ENCODE results near the gene WDR86. TPM values are rescaled to one million over a fixed set of nuclear protein-coding genes. Genes with fewer than 3 reads are reported as not detected.

WDR86 gene
- total RNA-seq, 1 experiment from 2014 or later = 8.1 TPM

- no peak overlapping the region for H2BK20ac ChIP-seq (ENCODE audit: low read depth, low read length, poor library complexity, severe bottlenecking)
- no peak for TF ChIP-seq CTCF (conservative IDR thresholded peaks at IDR 0.05)
- H3K27ac Mint-ChIP-seq = no peak overlapping the region
- no peak overlapping the region for H3K18ac ChIP-seq (ENCODE audit: insufficient read length, low read depth, low read length)
- H3K4me1 Mint-ChIP-seq = peaks cover 26 to 33% of the 10 kb centered on the region in 2 experiments
- H2BK5ac ChIP-seq (ENCODE audit: insufficient read length, low read length) = no peak overlapping the region
- no peak for DNase-seq
- H3K27me3 Mint-ChIP-seq (ENCODE audit: low read depth) = peaks cover 48% of the 10 kb centered on the region
- H4K5ac ChIP-seq (ENCODE audit: insufficient read length, low read depth, low read length) = no peak overlapping the region
- no peak overlapping the region for H2BK12ac ChIP-seq (ENCODE audit: insufficient read length, low read depth, low read length)
- no peaks in the 10 kb centered on the region for H3K23me2 ChIP-seq (ENCODE audit: insufficient read length, low read depth, low read length, poor library complexity, severe bottlenecking)
- H2BK120ac ChIP-seq (ENCODE audit: low read depth, low read length, poor library complexity, severe bottlenecking) = no peak overlapping the region
- no peak overlapping the region for H3K56ac ChIP-seq (ENCODE audit: insufficient read length, low read depth, low read length)
- no peak overlapping the region for H3T11ph ChIP-seq (ENCODE audit: low read length)
- H3K9ac ChIP-seq (ENCODE audit: extremely low read depth, insufficient read length, low read length) = no peak overlapping the region
- no peak overlapping the region for H2BK15ac ChIP-seq (ENCODE audit: low read depth, low read length)
- no peak overlapping the region for H3K4me2 ChIP-seq (ENCODE audit: insufficient read depth, insufficient read length, low read length)
- H2AK5ac ChIP-seq (ENCODE audit: insufficient read length, low read length) = no peak overlapping the region
- no peaks in the 10 kb centered on the region for H3K79me1 ChIP-seq (ENCODE audit: insufficient read depth, low read depth, low read length, poor library complexity, severe bottlenecking)
- no peaks in the 10 kb centered on the region for H3K9me3 ChIP-seq (ENCODE audit: control insufficient read depth, low read depth, low read length)
- no peaks in the 10 kb centered on the region for H3K79me2 ChIP-seq (ENCODE audit: insufficient read depth, low read length)
- no peak overlapping the region for H3K27ac ChIP-seq (ENCODE audit: insufficient read length, low read depth, low read length)
- H2AFZ ChIP-seq (ENCODE audit: low read length) = no peak overlapping the region
- no peak overlapping the region for H3K14ac ChIP-seq (ENCODE audit: insufficient read depth, low read length)
- peaks cover 0 to 11% (median 0%) of the 10 kb centered on the region in 3 experiments; a peak in 2 of 7 replicates for H3K36me3 Mint-ChIP-seq (ENCODE audit: insufficient read depth in 1 of 3, low read depth in 3 of 3)
- H3K27me3 ChIP-seq (ENCODE audit: insufficient read depth, low read length) = no peaks in the 10 kb centered on the region
- no peaks in the 10 kb centered on the region for H4K20me1 ChIP-seq (ENCODE audit: control insufficient read depth, insufficient read depth, insufficient read length)
- no peak overlapping the region for H4K8ac ChIP-seq (replicated peaks; ENCODE audit: insufficient read length, low read depth, low read length)
- peaks cover 7 to 25% of the 10 kb centered on the region in 2 experiments; a peak in 4 of 5 replicates for H3K9me3 Mint-ChIP-seq
- no peak overlapping the region for H4K91ac ChIP-seq (ENCODE audit: insufficient read length, low read depth, low read length)
- WGBS (ENCODE audit: extremely low coverage, insufficient read length, low lambda C conversion rate) = no CpG with 5 or more reads among the region's 5 CpGs
- no peaks in the 10 kb centered on the region; the same call in 1 of the 2 replicates for H3K4me1 ChIP-seq (ENCODE audit: insufficient read depth, low read length)
- H3K4me3 Mint-ChIP-seq = no peak overlapping the region
- no peak overlapping the region for H3K4ac ChIP-seq (ENCODE audit: low read depth, low read length)
- no peak overlapping the region for H3K23ac ChIP-seq (ENCODE audit: insufficient read length, low read depth, low read length)
Observed at GRCh38 chr7:151424799-151425198, 15.0 kb upstream of the WDR86 start.
